Activated CD4-positive, alpha-beta memory T cell treated with anti-CD3 and anti-CD28 coated beads for 36 hours (primary cell): ENCODE data around the gene KAZALD1. TPM values are rescaled to one million over a fixed set of nuclear protein-coding genes. Genes with fewer than 3 reads are reported as not detected.

Source experiments
- CTCF ChIA-PET: fragments of 350-600 bp; sonication (Branson Sonifier 250); formaldehyde crosslinking; loops from one replicate; lab custom pipeline; 2021; ENCODE audit warnings: antibody characterized with exemption, inconsistent platforms; lab: Charles Lee
- POLR2A ChIA-PET: fragments of 350-600 bp; sonication (Branson Sonifier 250); formaldehyde crosslinking; loops from one replicate; lab custom pipeline; 2021; ENCODE audit warnings: antibody characterized with exemption; lab: Charles Lee
- DNase-seq: peaks from one replicate; pipeline ENCODE4 v3.0.0-alpha.2; 2020
- H3K27ac Mint-ChIP-seq: one replicate; pipeline ENCODE4 v1.8.0; 2021; ENCODE audit warnings: mixed read lengths
- H3K27me3 Mint-ChIP-seq: one replicate; pipeline ENCODE4 v1.8.0; 2021; ENCODE audit warnings: mixed read lengths
- H3K36me3 Mint-ChIP-seq: one replicate; pipeline ENCODE4 v1.8.0; 2021; ENCODE audit warnings: mixed read lengths
- H3K4me1 Mint-ChIP-seq: one replicate; pipeline ENCODE4 v1.8.0; 2021; ENCODE audit warnings: low read depth, mixed read lengths
- H3K4me3 Mint-ChIP-seq: one replicate; pipeline ENCODE4 v1.8.0; 2021; ENCODE audit warnings: mild to moderate bottlenecking, mixed read lengths
- H3K9me3 Mint-ChIP-seq: one replicate; pipeline ENCODE4 v1.8.0; 2021; ENCODE audit warnings: mixed read lengths
- intact Hi-C: fragments of 100-400 bp; cut with micrococcal nuclease; formaldehyde crosslinking; loops from one replicate; pipeline ENCODE4 v1.15.1; 2023
- total RNA-seq, 2 experiments: library from RNA; stranded (reverse); gene quantifications; one replicate each; pipeline ENCODE4 v1.2.3, GENCODE V29; 2021

Gene KAZALD1, protein sequence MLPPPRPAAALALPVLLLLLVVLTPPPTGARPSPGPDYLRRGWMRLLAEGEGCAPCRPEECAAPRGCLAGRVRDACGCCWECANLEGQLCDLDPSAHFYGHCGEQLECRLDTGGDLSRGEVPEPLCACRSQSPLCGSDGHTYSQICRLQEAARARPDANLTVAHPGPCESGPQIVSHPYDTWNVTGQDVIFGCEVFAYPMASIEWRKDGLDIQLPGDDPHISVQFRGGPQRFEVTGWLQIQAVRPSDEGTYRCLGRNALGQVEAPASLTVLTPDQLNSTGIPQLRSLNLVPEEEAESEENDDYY
- 1 to 10 TPM in 1 of 2 experiments, under 1 TPM in 1; 0.58 to 1.3 TPM for total RNA-seq

DNA sequence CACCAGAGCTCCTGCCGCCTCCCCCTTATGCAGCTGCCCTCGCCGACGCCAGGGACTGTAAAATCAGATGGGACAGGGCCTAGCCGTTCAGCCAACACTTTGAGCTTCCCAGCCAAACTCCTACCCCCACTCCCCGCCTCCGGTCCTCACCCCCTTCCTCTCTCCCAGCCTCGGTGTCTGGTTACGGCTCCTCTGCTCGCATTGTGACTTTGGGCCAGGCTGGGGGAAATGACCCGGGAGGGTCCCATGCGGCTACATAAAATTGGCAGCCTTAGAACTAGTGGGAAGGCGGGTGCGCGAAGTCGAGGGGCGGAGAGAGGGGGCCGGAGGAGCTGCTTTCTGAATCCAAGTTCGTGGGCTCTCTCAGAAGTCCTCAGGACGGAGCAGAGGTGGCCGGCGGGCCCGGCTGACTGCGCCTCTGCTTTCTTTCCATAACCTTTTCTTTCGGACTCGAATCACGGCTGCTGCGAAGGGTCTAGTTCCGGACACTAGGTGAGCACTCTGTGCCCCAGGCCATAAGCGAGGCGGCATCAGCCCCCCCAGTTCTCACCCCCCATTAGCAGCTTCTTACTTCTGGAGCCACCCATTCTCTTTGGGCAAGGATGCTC lies at the start of gene KAZALD1:
TSS of gene KAZALD1 (plus strand) at position 366 of the 608 bp plus-strand sequence. CDS start 604 bp downstream, outside the sequence.
- POLR2A ChIA-PET = interaction anchor here (0.9 to 2.1 kb wide), 4 partner anchors 10 to 85 kb away, joined by 3 to 10 read pairs (median 4); partner anchors contain the start of genes PDZD7 and SFXN3
- CTCF ChIA-PET = interaction anchor here (0.6 to 16.0 kb wide), 6 partner anchors 21 to 474 kb away, joined by 3 to 559 read pairs (median 14); partner anchors contain the start of genes PDZD7 and SFXN3
- H3K36me3 Mint-ChIP-seq = no peaks in the 10 kb centered on the region
- peak within 1 kb of the TSS; percentile 95 for H3K4me3 Mint-ChIP-seq
- intact Hi-C loops = loop anchor here (2.0 to 10.0 kb wide), 2 partner anchors 43 to 293 kb away; partner anchors contain the start of gene BTRC
- no peaks in the 10 kb centered on the region for H3K9me3 Mint-ChIP-seq
- peaks cover 26% of the 10 kb centered on the region for H3K4me1 Mint-ChIP-seq
- no peak for DNase-seq
- H3K27me3 Mint-ChIP-seq = peaks cover 27% of the 10 kb centered on the region
- H3K27ac Mint-ChIP-seq = peak within 1 kb of the TSS; percentile 85

DNA sequence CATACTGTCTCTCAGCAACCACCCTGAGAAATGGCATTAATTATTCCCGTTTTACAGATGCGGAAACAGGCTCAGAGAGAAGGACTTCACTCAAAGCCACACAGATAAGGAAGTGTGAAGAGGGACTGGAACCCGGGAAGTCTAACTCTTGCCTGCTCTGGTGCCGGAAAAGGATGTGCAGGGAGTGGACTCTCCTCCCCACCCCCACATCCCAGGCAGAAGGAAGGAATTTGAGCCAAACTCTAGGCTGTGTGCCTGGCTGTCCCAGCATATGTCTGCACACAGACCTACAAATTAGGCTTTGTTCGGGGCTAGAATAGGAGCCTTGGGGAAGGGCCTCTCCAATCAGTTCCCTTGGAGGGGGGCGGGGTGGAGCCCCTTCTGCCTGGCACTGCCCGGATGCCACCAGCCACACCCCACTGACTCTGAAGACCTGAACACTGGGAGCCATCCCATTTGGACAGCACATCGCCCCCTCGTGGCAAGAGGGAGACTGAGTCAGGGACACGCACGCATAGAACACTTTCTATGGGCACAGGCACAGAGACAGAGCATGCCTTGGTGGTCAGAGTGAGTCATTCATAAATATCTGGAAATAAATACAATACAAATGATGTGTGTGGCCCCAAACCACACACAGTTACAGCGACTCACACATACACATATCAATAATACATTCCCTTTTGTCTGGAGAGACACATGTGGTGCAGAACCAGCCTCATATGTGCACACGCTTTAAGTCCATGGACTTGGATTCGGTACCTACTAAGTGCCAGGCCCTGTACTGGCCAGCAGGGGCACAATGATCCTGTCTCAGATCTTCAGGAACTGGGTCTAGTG lies 49.0 kb upstream of the KAZALD1 start:
- H3K4me1 Mint-ChIP-seq = peaks cover 22% of the 10 kb centered on the region
- POLR2A ChIA-PET = no interaction called here
- H3K4me3 Mint-ChIP-seq = peak overlapping the region; percentile 20
- peak; percentile 86 for DNase-seq
- H3K27ac Mint-ChIP-seq = no peak overlapping the region
- CTCF ChIA-PET = interaction anchor here (0.9 to 2.0 kb wide), 5 partner anchors 10 to 48 kb away, joined by 3 to 12 read pairs (median 6); partner anchors contain the start of gene LZTS2
- peaks cover 26% of the 10 kb centered on the region for H3K27me3 Mint-ChIP-seq
- no peaks in the 10 kb centered on the region for H3K9me3 Mint-ChIP-seq
- intact Hi-C loops = loop anchor here (1.0 to 5.0 kb wide), 4 partner anchors 13 to 450 kb away; partner anchors contain the start of genes LZTS2, PDZD7, SEMA4G and SFXN3
- no peaks in the 10 kb centered on the region for H3K36me3 Mint-ChIP-seq

DNA sequence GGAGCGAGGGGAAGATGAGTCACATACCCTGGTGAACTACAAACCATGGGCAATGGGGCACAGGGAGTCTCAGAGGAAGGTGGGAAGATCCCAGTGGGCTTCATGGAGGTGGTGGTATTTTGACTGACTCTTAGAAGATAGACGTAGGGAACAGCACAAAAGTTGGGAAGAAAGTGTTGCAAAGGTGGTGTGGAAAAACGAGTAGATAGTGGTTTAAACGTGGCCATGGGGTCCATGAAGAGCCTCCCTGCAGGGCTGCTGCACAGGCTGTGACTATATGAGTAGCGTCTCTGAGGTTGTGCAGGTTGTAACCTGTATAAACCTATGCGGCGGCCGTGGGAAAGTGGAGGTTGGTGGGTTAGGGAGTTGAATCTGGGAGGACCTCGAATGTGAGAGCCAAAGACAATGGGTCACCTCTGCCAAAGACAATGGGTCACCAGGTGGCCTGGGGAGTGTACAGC lies 48.4 kb upstream of the KAZALD1 start:
- H3K27me3 Mint-ChIP-seq = peaks cover 29% of the 10 kb centered on the region
- intact Hi-C loops = loop anchor here (1.0 to 5.0 kb wide), 4 partner anchors 14 to 451 kb away; partner anchors contain the start of genes LZTS2, PDZD7, SEMA4G and SFXN3
- H3K4me3 Mint-ChIP-seq = no peak overlapping the region
- peaks cover 22% of the 10 kb centered on the region for H3K4me1 Mint-ChIP-seq
- CTCF ChIA-PET = interaction anchor here (1.3 to 7.2 kb wide), 7 partner anchors 13 to 451 kb away, joined by 4 to 199 read pairs (median 10); partner anchors contain the start of genes LZTS2, PDZD7, SEMA4G and SFXN3
- no peak overlapping the region for H3K27ac Mint-ChIP-seq
- POLR2A ChIA-PET = no interaction called here
- no peak for DNase-seq
- H3K36me3 Mint-ChIP-seq = no peaks in the 10 kb centered on the region
- no peaks in the 10 kb centered on the region for H3K9me3 Mint-ChIP-seq

DNA sequence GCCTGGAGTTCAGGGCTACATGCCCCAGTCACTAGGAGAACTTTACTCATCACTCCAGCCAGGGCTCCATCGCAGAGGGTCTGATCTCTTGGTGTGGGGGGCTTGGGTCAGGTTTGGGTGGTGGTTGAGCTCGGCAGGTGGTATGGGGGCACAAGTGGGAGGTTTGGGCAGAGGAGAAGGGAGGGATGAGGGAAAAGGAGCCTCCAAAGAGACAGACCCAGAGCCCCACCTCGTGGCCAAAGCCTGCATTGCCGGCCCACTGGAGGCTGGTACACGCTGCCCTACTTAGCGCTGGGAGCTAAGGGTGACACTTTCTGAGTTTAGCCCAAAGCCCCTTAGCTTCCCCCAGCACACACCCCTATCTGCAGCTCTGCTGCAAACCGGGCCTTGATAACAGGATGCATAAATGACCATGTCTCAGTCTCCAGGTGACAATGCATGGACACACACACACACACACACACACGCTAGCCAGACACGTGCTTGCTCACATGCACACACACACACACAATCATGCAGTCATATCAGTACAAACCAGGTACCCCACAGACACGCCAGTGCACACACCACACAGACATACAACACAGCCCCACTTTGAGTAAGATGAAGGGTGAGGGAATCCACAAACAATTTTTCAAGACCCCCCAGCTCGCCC lies 47.4 kb upstream of the KAZALD1 start:
- DNase-seq = peak; percentile 85
- Mint-ChIP-seq H3K4me3 (no peak overlapping the region), H3K27ac (no peak overlapping the region), H3K36me3 (no peaks in the 10 kb centered on the region), H3K27me3 (peaks cover 32% of the 10 kb centered on the region), H3K4me1 (peaks cover 25% of the 10 kb centered on the region), H3K9me3 (no peaks in the 10 kb centered on the region)
- intact Hi-C loops = loop anchor here (5.0 kb wide), 2 partner anchors 47 to 452 kb away; partner anchors contain the start of gene SEMA4G
- POLR2A ChIA-PET = interaction anchor here (0.8 to 1.4 kb wide), 3 partner anchors 15 to 18 kb away, joined by 3 to 5 read pairs (median 3); no protein-coding TSS in a partner anchor
- CTCF ChIA-PET = interaction anchor here (0.6 to 7.2 kb wide), 23 partner anchors 8 to 1490 kb away, joined by 3 to 199 read pairs (median 4); partner anchors contain the start of genes LZTS2, PDZD7, SEMA4G and SFXN3

DNA sequence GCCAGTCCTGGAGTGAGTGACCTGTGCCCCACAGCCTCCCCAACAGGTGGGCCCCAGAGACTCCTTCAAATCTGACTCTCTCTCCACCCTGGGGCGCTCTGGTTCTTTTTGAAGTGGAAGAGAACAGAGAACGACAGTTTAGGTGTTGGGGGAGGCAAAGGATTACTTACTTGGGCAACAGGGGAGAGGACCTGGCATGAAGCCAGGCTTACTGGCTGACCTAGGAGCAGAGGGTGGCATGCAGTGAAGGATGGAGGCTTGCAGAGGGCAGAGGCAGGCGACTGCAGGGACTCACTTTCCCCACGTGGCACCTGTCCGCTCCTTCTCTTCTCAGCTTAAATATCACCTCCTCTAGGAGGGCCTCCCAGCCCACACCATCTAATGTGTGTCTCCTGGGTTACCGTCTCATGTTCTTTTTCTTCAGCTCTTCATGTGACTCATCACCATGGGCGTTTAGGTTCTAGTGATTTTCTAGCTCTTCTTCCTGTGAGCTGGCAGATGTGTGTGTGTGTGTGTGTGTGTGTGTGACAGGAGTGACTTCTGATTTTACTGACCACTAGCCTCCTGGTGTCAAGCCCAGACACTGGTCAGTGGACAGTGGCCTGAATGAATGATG lies 46.7 kb upstream of the KAZALD1 start:
- ChIA-PET POLR2A (interaction anchor here (0.8 to 1.4 kb wide), 4 partner anchors 14 to 27 kb away, joined by 3 to 5 read pairs (median 3); partner anchors contain the start of gene TWNK), CTCF (interaction anchor here (0.7 to 7.2 kb wide), 24 partner anchors 8 to 1489 kb away, joined by 3 to 199 read pairs (median 4); partner anchors contain the start of genes LZTS2, PDZD7, SEMA4G and SFXN3)
- Mint-ChIP-seq H3K4me3 (no peak overlapping the region), H3K9me3 (no peaks in the 10 kb centered on the region), H3K4me1 (peaks cover 25% of the 10 kb centered on the region), H3K27ac (no peak overlapping the region), H3K36me3 (no peaks in the 10 kb centered on the region), H3K27me3 (peaks cover 35% of the 10 kb centered on the region)
- peak; percentile 25 for DNase-seq
- intact Hi-C loops = loop anchor here (5.0 kb wide), 2 partner anchors 48 to 453 kb away; partner anchors contain the start of gene SEMA4G

DNA sequence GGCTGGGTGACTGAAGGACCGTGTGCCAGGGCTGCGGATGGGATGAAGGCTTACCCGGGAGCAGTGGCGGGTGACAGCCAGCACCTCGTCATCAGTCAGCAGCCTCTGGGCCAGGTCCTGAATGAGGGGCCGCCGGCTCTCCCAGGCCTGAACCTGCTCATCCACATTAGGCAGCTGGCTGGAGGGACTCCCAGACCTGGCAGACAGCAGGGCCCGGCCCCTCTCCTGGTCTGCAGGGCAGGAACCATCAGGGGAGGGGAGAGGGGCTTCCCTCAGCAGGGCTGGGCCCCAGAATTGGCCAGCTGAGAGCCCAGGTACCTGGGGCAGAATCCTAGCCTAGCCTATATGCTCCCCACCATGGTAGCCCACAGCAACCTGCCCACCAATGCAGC lies 46.2 kb upstream of the KAZALD1 start:
- Mint-ChIP-seq H3K27ac (no peak overlapping the region), H3K9me3 (no peaks in the 10 kb centered on the region), H3K4me3 (no peak overlapping the region), H3K27me3 (peaks cover 35% of the 10 kb centered on the region), H3K4me1 (peaks cover 25% of the 10 kb centered on the region), H3K36me3 (no peaks in the 10 kb centered on the region)
- intact Hi-C loops = no loop called here
- no peak for DNase-seq
- CTCF ChIA-PET = interaction anchor here (0.8 to 7.2 kb wide), 10 partner anchors 9 to 52 kb away, joined by 3 to 199 read pairs (median 9); partner anchors contain the start of genes LZTS2, PDZD7, SEMA4G and SFXN3
- POLR2A ChIA-PET = interaction anchor here (0.8 to 1.4 kb wide), 2 partner anchors 16 to 28 kb away, joined by 3 to 5 read pairs; partner anchors contain the start of gene TWNK

DNA sequence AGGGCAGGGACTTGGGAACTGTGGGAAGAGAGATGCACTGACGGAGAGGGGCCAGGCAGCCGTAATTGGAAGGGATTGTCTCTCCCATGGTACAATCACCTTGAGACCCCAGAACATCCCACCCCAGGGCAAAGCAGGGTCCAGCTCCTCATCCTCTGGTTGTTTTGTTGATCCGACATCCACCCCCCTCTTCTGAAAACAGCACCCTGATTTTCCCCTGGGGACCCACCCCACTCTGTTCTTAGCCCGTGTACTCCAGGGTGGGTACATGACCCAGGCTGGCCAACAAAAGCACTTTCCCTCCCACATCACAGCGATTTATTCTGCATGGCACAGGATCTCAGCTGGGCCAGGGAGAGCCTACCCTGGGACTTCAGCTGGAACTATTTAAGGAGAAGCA lies 45.0 kb upstream of the KAZALD1 start:
- Mint-ChIP-seq H3K36me3 (no peaks in the 10 kb centered on the region), H3K4me3 (no peak overlapping the region), H3K27ac (no peak overlapping the region), H3K9me3 (no peaks in the 10 kb centered on the region), H3K4me1 (peaks cover 25% of the 10 kb centered on the region), H3K27me3 (peaks cover 39% of the 10 kb centered on the region)
- CTCF ChIA-PET = interaction anchor here (0.6 to 7.2 kb wide), 13 partner anchors 15 to 535 kb away, joined by 3 to 199 read pairs (median 8); partner anchors contain the start of genes KAZALD1, LZTS2, PDZD7 and SEMA4G
- intact Hi-C loops = no loop called here
- POLR2A ChIA-PET = interaction anchor here (0.6 to 3.4 kb wide), 4 partner anchors 10 to 19 kb away, joined by 3 to 11 read pairs (median 4); partner anchors contain the start of genes PDZD7 and SFXN3
- no peak for DNase-seq

DNA sequence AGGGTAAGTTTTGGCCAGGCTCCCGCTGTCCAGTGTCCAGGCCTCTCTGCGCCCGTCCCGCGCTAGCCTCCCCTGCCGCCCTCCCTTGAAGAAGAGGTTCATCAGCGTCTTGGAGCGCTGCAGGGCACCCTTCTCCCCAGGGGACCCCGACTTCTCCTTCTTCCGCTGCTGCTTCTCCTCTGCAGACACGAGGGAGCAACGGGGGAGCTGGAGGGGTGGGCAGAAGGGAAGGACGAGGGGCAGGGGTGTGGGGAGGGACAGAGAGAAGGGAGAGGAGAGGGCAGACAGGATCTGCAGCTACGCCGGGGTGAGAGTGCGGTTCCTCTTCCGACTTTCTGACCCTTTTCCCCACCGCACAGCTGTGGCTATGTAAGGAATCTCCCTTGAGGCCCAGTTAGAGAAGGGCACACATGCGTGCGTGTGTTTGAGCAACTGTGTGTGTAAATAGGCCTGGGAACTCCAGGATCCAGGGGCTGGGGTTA lies 43.6 kb upstream of the KAZALD1 start:
- no peaks in the 10 kb centered on the region for H3K36me3 Mint-ChIP-seq
- no peak for DNase-seq
- ChIA-PET CTCF (interaction anchor here (0.8 to 7.2 kb wide), 11 partner anchors 9 to 337 kb away, joined by 3 to 199 read pairs (median 12); partner anchors contain the start of genes KAZALD1, LZTS2, PDZD7 and SFXN3), POLR2A (interaction anchor here (3.4 kb wide), 1 partner anchor 13 kb away, joined by 11 read pairs; the partner anchor contains the start of genes PDZD7 and SFXN3)
- no peaks in the 10 kb centered on the region for H3K9me3 Mint-ChIP-seq
- peaks cover 18% of the 10 kb centered on the region for H3K4me1 Mint-ChIP-seq
- intact Hi-C loops = loop anchor here (2.0 kb wide), 1 partner anchor 43 kb away; the partner anchor contains the start of gene KAZALD1
- no peak overlapping the region for H3K4me3 Mint-ChIP-seq
- H3K27ac Mint-ChIP-seq = no peak overlapping the region
- peaks cover 40% of the 10 kb centered on the region for H3K27me3 Mint-ChIP-seq

DNA sequence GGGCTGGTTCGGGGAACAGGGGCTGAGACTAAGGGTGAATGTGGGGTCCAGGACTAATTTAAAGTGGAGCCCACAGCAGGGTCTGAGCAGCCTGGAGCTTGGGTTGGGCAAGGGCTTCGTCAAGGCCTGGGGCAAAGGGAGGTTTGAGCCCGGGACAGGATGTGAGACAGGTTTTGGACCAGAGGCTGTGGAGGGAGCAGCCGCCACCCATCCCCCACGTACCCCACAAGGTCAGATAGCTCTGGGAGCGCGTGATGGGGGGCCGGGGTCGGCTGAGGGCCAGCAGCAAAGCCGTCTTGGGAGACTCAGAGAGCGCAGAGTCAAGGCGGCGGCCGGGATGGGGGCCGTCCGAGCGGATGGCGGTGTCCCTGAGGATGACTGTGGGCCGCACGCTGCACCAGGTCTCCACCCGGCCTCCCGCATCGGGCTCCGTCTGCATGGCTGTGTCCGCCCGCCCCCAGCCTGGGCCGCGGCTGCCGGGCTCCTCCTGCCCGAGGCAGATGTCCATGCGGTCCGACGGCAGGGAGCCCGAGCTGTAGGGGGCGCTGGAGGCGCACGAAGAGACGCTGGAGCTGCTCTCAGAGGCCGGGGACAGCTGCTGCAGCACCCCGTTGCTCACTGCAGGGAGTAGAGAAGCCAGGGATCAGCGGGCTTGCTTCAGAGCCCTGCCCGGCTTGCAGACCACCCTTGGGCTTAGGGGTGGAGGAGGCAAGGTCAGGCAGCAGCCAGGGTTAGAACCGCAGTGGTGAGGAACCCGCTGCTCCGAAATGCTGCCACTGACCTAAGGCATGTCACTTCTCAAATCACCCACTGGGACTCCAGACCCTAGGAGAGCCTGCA lies 43.0 kb upstream of the KAZALD1 start:
- ChIA-PET CTCF (interaction anchor here (0.6 to 7.2 kb wide), 23 partner anchors 9 to 1003 kb away, joined by 3 to 199 read pairs (median 6); partner anchors contain the start of genes KAZALD1, LZTS2, MRPL43 and PDZD7), POLR2A (interaction anchor here (0.6 to 3.4 kb wide), 2 partner anchors 13 to 31 kb away, joined by 4 to 11 read pairs; partner anchors contain the start of genes PDZD7 and SFXN3)
- intact Hi-C loops = loop anchor here (2.0 kb wide), 1 partner anchor 42 kb away; the partner anchor contains the start of gene KAZALD1
- DNase-seq = peak; percentile 89
- no peak overlapping the region for H3K27ac Mint-ChIP-seq
- H3K4me1 Mint-ChIP-seq = peaks cover 15% of the 10 kb centered on the region
- H3K36me3 Mint-ChIP-seq = no peaks in the 10 kb centered on the region
- peaks cover 38% of the 10 kb centered on the region for H3K27me3 Mint-ChIP-seq
- H3K9me3 Mint-ChIP-seq = no peaks in the 10 kb centered on the region
- no peak overlapping the region for H3K4me3 Mint-ChIP-seq
